Kidney (tissue), 14 donors: Measurements from ENCODE around the gene RAD23B. TPM values are rescaled to one million over a fixed set of nuclear protein-coding genes. Genes with fewer than 3 reads are reported as not detected.

Source experiments
- DNase-seq, 5 donors: peaks; one replicate each; pipeline ENCODE4 v3.0.0-alpha.2; 2013 to 2020
- FAIRE-seq: peaks from 2 replicates; lab custom pipeline; 2012; peaks lifted over from hg19 to GRCh38; lab: Jason Lieb, UNC
- H3K27ac ChIP-seq, 2 donors: one replicate each; pipeline ENCODE4 v1.7.0; 2013; ENCODE audit warnings: low read depth in 2 of 2, low read length in 2 of 2, inconsistent platforms in 1 of 2
- H3K27me3 ChIP-seq: one replicate; pipeline ENCODE4 v1.7.1; 2013; ENCODE audit warnings: low read length, inconsistent platforms; ENCODE audit not compliant: control insufficient read depth, insufficient read depth
- H3K36me3 ChIP-seq, 3 donors: one replicate each; pipeline versions ENCODE4 v1.7.0 to v1.7.1; 2013; ENCODE audit warnings: low read length in 3 of 3, control low read depth in 1 of 3, inconsistent platforms in 1 of 3; ENCODE audit not compliant: insufficient read depth in 3 of 3, control insufficient read depth in 2 of 3
- H3K4me1 ChIP-seq, 3 donors: one replicate each; pipeline versions ENCODE4 v1.7.0 to v1.7.1; 2013; ENCODE audit warnings: low read length in 3 of 3, inconsistent platforms in 1 of 3, low read depth in 1 of 3; ENCODE audit not compliant: control insufficient read depth in 2 of 3, insufficient read depth in 2 of 3
- H3K4me3 ChIP-seq, 3 donors: one replicate each; pipeline versions ENCODE4 v1.7.0 to v1.8.1; 2013; ENCODE audit warnings: low read length in 3 of 3, control low read depth in 1 of 3, inconsistent platforms in 1 of 3
- H3K9ac ChIP-seq, 3 donors: one replicate each; pipeline versions ENCODE4 v1.7.0 to v1.7.1; 2013; ENCODE audit warnings: low read length in 3 of 3, control low read depth in 1 of 3, inconsistent platforms in 1 of 3
- H3K9me3 ChIP-seq, 3 donors: one replicate each; pipeline versions ENCODE4 v1.7.0 to v1.7.1; 2013; ENCODE audit warnings: low read length in 3 of 3, control low read depth in 1 of 3, inconsistent platforms in 1 of 3; ENCODE audit not compliant: control insufficient read depth in 2 of 3, insufficient read depth in 1 of 3
- CTCF ChIP-seq: IDR thresholded peaks from 3 replicates; pipeline ENCODE4 v1.5.1; 2012; ENCODE audit warnings: mild to moderate bottlenecking, moderate library complexity, borderline replicate concordance; ENCODE audit not compliant: insufficient read depth; ENCODE audit errors: extremely low read depth
- intact Hi-C: fragments of 100-400 bp; cut with DNase I; formaldehyde crosslinking; loops from one replicate; pipeline ENCODE4 v1.11.1; 2022
- polyA plus RNA-seq: library from polyadenylated mRNA; stranded (reverse); fragments of 350-450 nt; fragmentation: Illumina TruSeq; extraction: RNeasy Lipid Tissue Mini Kit (QIAGEN cat#74804); gene quantifications from one replicate; pipeline ENCODE4 v1.2.3, GENCODE V29; 2014; ENCODE audit warnings: low read depth, low replicate concordance; ENCODE audit not compliant: insufficient read depth
- total RNA-seq: library from RNA; stranded (reverse); fragmentation: NEBNext Ultra II Directional; extraction: Animal tissue kit (Norgen Biotek cat#: 25700); gene quantifications from one replicate; pipeline ENCODE4 v1.2.1, GENCODE V29; 2021
- donor health status: control.
- donor health status: control.
- donor health status: control.
- donor health status: control.
- donor health status: control.
- donor health status: DM: yes; HTN: yes; CAD: no.
- donor health status: Normal renal cell carcinoma (clear cell type).

The RAD23B gene
- total and polyA plus RNA-seq, 2 donors from 2014 or later: 40.5 to 76.5 TPM

- no peak for DNase-seq
- H3K9me3 ChIP-seq: no peaks in the 10 kb centered on the region
- no peaks in the 10 kb centered on the region for H3K36me3 ChIP-seq
- TF ChIP-seq CTCF: no peak
- H3K27ac ChIP-seq: no peak overlapping the region
- intact Hi-C loops: no loop called here
- no peaks in the 10 kb centered on the region for H3K27me3 ChIP-seq
- H3K4me3 ChIP-seq: no peak overlapping the region
- no peak overlapping the region for H3K9ac ChIP-seq
- FAIRE-seq: no peak
- peaks cover 2 to 17% (median 6%) of the 10 kb centered on the region in 3 donors for H3K4me1 ChIP-seq
Observed at GRCh38 chr9:107292821-107293542, 9.9 kb downstream of the RAD23B start.

GRCh38 chr9:107293543-107294085 lies 10.5 kb downstream of the RAD23B start:
- Histone ChIP-seq H3K36me3 (no peaks in the 10 kb centered on the region), H3K27ac (no peak overlapping the region), H3K4me1 (peaks cover 2 to 17% (median 6%) of the 10 kb centered on the region in 3 donors), H3K9me3 (no peaks in the 10 kb centered on the region), H3K27me3 (no peaks in the 10 kb centered on the region), H3K9ac (no peak overlapping the region), H3K4me3 (no peak overlapping the region)
- FAIRE-seq (no peak), DNase-seq (no peak)
- intact Hi-C loops: no loop called here
- TF ChIP-seq CTCF: no peak

- FAIRE-seq (no peak), DNase-seq (no peak)
- H3K9ac ChIP-seq: no peak overlapping the region
- no peaks in the 10 kb centered on the region for H3K9me3 ChIP-seq
- no peak overlapping the region for H3K27ac ChIP-seq
- H3K4me1 ChIP-seq: peaks cover 2 to 16% (median 5%) of the 10 kb centered on the region in 3 donors
- no peak for TF ChIP-seq CTCF
- H3K27me3 ChIP-seq: no peaks in the 10 kb centered on the region
- no peak overlapping the region for H3K4me3 ChIP-seq
- H3K36me3 ChIP-seq: no peaks in the 10 kb centered on the region
- intact Hi-C loops: no loop called here
Observed at GRCh38 chr9:107294756-107295155, 11.7 kb downstream of the RAD23B start.
